Fibroblast of mammary gland (primary cell): ENCODE data around the gene NXF3.

Experiments
- DNase-seq: peaks from one replicate; pipeline ENCODE4 v3.0.0-alpha.2; 2010; ENCODE audit warnings: low read depth
- H3K4me3 ChIP-seq: 2 replicates; pipeline ENCODE4 v1.5.1; 2011; ENCODE audit warnings: low read depth, mild to moderate bottlenecking, low read length, moderate library complexity; ENCODE audit not compliant: control insufficient read depth
- TF ChIP-seq, protein P1 (sequence below): conservative IDR thresholded peaks from 2 replicates; pipeline ENCODE4 v1.5.1; 2011; ENCODE audit warnings: low read depth, low read length, inconsistent platforms; ENCODE audit not compliant: control insufficient read depth, insufficient read depth

NXF3 gene

GRCh38 chrX:103066606-103067005 lies 26.3 kb downstream of the NXF3 start:
- TF ChIP-seq, protein P1, sequence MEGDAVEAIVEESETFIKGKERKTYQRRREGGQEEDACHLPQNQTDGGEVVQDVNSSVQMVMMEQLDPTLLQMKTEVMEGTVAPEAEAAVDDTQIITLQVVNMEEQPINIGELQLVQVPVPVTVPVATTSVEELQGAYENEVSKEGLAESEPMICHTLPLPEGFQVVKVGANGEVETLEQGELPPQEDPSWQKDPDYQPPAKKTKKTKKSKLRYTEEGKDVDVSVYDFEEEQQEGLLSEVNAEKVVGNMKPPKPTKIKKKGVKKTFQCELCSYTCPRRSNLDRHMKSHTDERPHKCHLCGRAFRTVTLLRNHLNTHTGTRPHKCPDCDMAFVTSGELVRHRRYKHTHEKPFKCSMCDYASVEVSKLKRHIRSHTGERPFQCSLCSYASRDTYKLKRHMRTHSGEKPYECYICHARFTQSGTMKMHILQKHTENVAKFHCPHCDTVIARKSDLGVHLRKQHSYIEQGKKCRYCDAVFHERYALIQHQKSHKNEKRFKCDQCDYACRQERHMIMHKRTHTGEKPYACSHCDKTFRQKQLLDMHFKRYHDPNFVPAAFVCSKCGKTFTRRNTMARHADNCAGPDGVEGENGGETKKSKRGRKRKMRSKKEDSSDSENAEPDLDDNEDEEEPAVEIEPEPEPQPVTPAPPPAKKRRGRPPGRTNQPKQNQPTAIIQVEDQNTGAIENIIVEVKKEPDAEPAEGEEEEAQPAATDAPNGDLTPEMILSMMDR: no peak
- DNase-seq: peak; percentile 5
- no peak overlapping the region for H3K4me3 ChIP-seq

GRCh38 chrX:103063918-103064434 lies 29.0 kb downstream of the NXF3 start, which contains the start of gene BEX1:
Gene BEX1 (minus strand): TSS chrX:103064171. CDS start chrX:103063274, 897 bp downstream.
- H3K4me3 ChIP-seq: peak within 1 kb of the TSS; percentile 9
- peak; percentile 23 for DNase-seq
- TF ChIP-seq, protein P1: no peak

DNA sequence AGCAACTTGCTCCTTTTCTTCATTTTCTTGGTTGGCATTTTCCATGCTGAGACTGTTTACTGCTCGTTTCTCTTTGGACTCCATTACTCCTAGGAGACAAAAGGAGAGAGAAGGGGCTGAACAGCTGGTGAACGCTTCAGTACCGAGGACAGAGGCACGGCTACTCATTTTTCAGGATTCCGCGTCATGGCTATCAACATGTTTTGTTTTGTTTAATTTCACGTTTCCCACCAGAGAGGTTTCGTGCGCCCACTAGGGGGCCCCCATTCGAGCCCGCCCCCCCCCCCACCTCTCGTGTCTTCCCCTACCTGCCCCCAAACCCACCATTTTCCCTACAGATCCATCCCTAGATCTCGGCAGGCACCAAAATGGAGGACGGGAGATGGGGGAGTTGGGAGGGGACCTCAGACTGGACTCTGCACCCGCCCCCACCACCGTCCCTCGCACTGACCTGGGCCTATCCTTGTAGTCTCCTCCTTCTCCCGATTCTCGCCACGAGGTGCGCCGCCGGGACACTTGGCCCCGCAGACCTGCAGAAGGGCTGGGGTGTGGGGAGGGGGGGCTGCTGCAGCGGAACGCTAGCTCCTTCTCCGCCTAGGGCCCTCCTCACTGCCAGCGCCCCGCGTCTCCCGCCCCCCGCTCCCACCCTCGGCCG lies 29.6 kb downstream of the NXF3 start:
- H3K4me3 ChIP-seq: peak overlapping the region; percentile 9
- TF ChIP-seq, protein P1: no peak
- DNase-seq: peak; percentile 30

- TF ChIP-seq, protein P1: no peak
- no peak for DNase-seq
- H3K4me3 ChIP-seq: no peak overlapping the region
These were observed 31.5 kb downstream of the NXF3 start for GRCh38 chrX:103061486-103061885.

DNA sequence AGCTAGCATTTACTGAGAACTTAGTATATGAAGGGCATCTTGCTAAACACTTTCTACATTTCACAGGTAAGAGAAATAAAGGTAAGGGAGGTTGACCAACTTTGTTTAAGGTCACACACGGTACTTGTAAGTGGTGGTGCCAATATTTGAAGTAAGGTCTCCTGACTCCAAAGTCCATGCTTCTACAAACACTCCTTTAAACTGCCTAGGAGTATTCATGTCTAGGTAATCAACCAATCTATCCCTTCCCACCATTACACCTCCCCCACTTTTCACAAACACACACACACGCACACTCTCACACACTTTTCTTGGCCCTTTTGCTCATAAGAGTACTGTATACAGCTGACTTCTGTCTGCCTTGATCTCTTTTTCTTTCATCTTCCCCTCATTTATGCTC lies 36.0 kb downstream of the NXF3 start:
- DNase-seq: no peak
- TF ChIP-seq, protein P1: no peak
- no peak overlapping the region for H3K4me3 ChIP-seq

DNA sequence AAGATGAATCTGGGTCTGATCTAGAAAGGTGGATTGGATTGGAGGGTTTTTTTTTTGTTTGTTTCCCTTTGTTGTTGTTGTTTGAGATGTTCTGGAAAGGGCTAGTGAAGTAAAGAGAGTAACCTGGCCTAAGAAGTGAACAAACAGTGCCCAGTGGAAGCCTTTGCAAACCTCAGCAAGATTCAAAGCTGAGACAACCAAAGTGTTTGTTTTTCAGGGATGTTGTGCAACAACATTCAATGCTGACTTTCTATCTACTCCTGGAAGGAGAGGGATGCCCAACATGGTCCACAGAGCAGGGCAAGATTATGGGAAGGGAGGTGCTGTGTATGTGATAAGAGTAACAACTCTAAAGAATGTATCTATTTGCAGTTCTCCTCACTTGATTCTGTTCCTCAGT lies 40.3 kb downstream of the NXF3 start:
- no peak overlapping the region for H3K4me3 ChIP-seq
- no peak for DNase-seq
- TF ChIP-seq, protein P1: no peak
